Kidney epithelial cell (primary cell): ENCODE measurements around the gene HOXB6. TPM values are rescaled to one million over a fixed set of nuclear protein-coding genes. Genes with fewer than 3 reads are reported as not detected.

ENCODE experiments used
- DNase-seq: peaks from one replicate; pipeline ENCODE4 v3.0.0-alpha.2; 2010; ENCODE audit warnings: low read depth
- H3K27me3 ChIP-seq: 2 replicates; pipeline ENCODE4 v1.6.0; 2011; ENCODE audit warnings: low read length; ENCODE audit not compliant: control insufficient read depth, insufficient read depth
- H3K36me3 ChIP-seq: 2 replicates; pipeline ENCODE4 v1.5.1; 2011; ENCODE audit warnings: low read length; ENCODE audit not compliant: control insufficient read depth, insufficient read depth
- H3K4me3 ChIP-seq: 2 replicates; pipeline ENCODE4 v1.5.1; 2011; ENCODE audit warnings: low read depth, mild to moderate bottlenecking, control low read depth, low read length
- total RNA-seq: library from RNA; depleted of rRNA; stranded (reverse); fragments of >200 nt; gene quantifications from 2 replicates; pipeline ENCODE4 v1.2.3, GENCODE V29; 2015
- TF ChIP-seq, protein P1 (sequence below): IDR thresholded peaks from 2 replicates; pipeline ENCODE4 v1.5.1; 2011; ENCODE audit warnings: mild to moderate bottlenecking, moderate library complexity, low read length, control low read depth, inconsistent platforms; ENCODE audit not compliant: insufficient read depth, poor library complexity, severe bottlenecking

Gene HOXB6
- total RNA-seq, 1 donor from 2014 or later = 30.7 TPM

DNA sequence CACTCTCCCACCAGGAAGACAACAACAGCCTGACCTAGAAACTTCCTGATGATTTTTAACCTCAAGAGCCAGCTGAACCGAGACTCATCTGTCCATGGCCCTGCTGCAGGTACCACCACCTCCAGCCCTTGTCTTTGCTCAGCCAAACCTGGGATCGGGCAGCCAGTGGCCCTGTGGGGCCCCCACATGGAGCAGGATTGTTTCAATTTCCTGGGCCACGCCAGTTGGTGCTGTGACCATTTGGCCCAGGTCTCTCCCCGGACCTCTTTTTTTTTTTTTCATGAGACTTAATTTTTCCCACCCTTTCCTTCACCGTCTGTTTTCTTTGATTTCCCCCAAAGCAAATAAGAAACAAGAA lies 51.6 kb downstream of the HOXB6 start:
- Histone ChIP-seq H3K4me3 (peak overlapping the region; percentile 20), H3K36me3 (peaks cover 8% of the 10 kb centered on the region), H3K27me3 (no peaks in the 10 kb centered on the region)
- DNase-seq = no peak
- TF ChIP-seq, protein P1, sequence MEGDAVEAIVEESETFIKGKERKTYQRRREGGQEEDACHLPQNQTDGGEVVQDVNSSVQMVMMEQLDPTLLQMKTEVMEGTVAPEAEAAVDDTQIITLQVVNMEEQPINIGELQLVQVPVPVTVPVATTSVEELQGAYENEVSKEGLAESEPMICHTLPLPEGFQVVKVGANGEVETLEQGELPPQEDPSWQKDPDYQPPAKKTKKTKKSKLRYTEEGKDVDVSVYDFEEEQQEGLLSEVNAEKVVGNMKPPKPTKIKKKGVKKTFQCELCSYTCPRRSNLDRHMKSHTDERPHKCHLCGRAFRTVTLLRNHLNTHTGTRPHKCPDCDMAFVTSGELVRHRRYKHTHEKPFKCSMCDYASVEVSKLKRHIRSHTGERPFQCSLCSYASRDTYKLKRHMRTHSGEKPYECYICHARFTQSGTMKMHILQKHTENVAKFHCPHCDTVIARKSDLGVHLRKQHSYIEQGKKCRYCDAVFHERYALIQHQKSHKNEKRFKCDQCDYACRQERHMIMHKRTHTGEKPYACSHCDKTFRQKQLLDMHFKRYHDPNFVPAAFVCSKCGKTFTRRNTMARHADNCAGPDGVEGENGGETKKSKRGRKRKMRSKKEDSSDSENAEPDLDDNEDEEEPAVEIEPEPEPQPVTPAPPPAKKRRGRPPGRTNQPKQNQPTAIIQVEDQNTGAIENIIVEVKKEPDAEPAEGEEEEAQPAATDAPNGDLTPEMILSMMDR = no peak

DNA sequence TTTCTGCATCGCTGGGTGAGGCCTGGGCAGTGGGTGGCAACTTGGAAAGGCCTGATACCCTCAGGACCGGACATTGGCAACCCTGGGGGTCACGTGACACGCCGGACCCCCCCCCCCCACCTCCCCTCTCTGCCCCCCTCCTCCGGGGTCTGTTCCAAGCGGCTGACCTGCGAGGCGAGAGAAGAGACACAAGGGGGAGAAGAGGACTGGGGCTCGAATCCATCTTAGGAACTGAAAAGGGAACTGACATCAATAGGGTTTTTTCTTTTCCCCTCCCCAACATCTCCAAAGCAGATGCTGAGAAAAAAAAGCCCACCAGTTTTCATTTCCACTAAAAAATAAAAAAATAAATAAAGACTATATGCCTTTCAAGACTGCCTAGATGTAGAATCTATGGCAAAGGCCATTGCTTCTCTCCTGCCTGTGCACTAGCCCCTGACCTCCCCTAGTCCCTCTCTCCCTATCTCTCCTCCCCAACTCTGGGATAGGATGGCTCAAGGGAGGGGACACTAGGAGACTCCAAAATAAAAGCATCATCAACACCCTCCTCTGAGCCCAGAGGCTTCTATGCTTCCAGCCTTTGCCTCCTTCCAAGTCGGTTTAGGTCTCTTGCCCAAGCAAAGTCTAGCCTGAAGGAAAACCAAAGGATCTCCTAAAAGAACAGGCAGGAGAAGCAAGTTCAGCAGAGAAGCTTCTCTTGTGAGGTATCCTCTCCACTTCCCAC lies 52.2 kb downstream of the HOXB6 start:
- peak overlapping the region; percentile 25 for H3K4me3 ChIP-seq
- peaks cover 8% of the 10 kb centered on the region for H3K36me3 ChIP-seq
- DNase-seq = no peak
- TF ChIP-seq, protein P1 = peak; percentile 5
- no peaks in the 10 kb centered on the region for H3K27me3 ChIP-seq

DNA sequence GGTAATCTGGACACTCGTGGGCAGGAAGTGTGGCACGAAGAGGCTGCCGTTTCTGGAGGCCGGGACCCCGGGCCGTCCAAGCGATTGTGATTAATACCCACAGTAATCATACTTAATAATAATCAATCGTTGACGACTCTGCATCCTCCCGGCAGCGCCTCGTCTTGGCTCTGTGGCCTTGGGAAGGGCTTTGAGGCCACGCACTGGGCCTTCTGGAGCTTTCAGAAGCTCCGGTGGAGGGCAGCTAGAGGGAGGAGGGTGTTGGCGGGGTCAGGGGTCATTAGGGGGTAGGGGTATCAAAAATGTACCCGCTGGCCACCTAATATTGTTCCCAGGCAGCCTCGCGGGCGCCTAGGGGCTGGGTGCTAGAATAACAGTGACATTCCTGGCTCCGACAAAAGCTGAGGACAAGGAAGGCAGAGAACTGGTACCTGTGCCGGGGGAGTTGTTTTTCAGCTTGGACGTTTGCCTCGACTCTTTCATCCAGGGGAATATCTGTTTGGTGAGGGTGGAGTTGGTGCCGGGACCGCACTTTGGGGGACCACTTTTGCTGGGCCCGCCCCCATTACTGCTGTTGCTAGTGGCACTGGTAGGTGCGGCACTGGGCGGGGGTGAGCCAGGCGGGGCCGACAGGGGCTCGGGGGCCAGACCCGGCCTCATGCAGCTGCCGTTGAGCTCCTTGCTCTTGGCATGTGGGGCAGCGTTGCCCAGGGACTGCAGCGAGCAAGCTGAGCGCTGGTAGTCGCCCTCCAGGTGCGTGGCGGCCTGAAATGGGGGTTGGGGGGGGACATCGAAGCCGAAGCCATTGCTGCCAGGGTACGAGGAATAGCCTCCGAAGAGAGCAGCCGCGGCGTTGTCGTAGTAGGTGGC lies 53.0 kb downstream of the HOXB6 start:
- Histone ChIP-seq H3K4me3 (peak overlapping the region; percentile 25), H3K27me3 (no peaks in the 10 kb centered on the region), H3K36me3 (peaks cover 8% of the 10 kb centered on the region)
- DNase-seq = no peak
- TF ChIP-seq, protein P1 = no peak

DNA sequence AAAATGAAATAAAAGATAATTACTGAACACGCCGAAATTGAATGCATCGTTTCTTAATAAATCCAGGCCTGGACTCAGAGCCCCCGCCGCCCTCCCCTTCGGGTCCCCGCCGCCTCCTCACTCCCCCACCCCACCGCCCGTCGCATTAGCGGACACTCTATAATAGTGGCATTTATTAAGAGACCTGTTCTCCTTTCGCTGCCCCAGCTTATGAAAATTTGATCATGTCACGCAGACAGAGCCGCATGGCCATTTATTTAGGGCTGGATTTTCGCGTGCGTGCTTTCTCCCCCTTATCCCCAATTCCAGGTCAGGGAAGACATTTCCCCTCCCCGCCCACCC lies 53.6 kb downstream of the HOXB6 start:
- no peak for DNase-seq
- peak overlapping the region; percentile 25 for H3K4me3 ChIP-seq
- no peaks in the 10 kb centered on the region for H3K27me3 ChIP-seq
- peaks cover 8% of the 10 kb centered on the region for H3K36me3 ChIP-seq
- TF ChIP-seq, protein P1 = no peak

DNA sequence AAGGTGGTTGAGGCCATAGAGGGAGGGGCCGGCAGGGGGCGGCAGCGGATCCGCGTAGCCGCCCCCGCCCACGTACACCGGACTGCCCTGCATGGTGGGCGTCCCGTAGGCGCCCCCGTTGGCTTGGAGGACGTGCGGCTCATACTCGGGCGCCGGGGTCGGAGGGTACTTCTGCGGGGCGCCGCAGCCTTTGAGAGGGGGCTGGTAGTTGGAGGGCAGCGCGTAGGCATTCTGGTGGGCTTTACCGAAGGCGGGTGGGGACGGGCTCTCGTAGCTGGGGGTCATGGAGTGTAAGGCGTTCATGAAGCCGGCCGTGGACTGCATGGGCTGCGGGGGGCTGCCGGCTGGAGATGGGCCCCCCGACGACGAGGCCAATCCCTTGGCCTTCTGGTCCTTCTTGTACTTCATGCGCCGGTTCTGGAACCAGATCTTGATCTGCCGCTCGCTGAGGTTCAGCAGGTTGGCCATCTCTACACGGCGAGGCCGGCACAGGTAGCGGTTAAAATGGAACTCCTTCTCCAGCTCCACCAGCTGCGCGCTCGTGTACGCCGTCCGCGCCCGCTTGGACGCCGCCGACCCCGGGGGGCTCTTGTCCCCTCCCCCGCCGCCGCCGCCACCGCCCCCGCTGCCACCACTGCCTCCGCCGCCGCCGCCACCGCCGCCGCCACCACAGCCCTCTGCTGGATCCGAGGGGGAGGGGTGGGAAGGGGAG lies 54.1 kb downstream of the HOXB6 start:
- Histone ChIP-seq H3K4me3 (peak overlapping the region; percentile 32), H3K36me3 (peaks cover 8% of the 10 kb centered on the region), H3K27me3 (no peaks in the 10 kb centered on the region)
- TF ChIP-seq, protein P1 = peak; percentile 49
- DNase-seq = no peak
